ENCODE data around the gene CDK5R2.

CDK5R2 gene

DNA sequence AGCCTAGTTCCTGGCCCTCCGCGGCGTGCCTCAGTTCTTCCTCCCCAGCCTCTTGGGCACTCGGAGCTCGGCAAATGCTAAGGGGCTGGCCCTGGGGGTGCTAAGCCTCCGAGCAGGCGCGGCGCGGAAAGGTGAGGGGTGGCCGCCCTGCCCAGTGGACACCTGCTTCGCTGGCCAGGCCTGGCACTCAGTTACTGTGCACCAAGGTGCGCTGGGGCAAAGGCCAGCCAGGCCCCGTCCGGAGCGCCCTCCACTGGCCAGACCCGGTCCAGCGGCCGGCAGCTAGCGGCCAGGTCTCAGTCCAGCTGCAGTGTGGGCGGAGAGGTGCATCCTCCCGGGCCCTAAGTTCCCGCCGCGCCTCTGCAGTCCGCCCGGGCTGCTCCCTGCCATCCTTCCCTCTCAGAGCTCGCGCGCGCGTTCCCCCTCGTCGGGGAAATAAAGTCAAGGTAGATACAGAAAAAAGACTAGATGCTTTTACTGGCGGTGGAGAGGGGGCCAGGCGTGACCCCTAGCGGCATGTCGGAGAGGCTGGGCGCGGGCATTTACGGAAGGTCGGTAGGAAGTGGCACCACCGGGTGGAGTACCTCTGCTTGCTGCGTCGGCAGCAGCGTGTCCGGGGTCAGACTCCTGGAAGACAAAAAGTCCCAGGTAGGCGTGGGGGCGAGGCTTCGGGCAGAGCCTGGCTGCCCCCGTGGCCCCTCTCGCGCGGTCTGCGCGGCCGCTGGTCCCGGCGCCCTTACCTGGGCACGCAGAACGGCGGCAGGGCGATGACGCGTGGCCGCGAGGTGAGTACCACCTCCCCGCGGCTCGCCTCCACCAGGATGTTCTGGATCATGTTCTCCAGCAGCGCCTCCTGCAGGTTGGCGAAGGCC, 43.2 kb downstream of the CDK5R2 start:
- DNase-seq (ENCODE audit: low read depth) = peak; percentile 15

- no peak for DNase-seq (ENCODE audit: low read depth)
Measured at GRCh38 chr2:219003267-219003634, 43.8 kb downstream of the CDK5R2 start.

DNA sequence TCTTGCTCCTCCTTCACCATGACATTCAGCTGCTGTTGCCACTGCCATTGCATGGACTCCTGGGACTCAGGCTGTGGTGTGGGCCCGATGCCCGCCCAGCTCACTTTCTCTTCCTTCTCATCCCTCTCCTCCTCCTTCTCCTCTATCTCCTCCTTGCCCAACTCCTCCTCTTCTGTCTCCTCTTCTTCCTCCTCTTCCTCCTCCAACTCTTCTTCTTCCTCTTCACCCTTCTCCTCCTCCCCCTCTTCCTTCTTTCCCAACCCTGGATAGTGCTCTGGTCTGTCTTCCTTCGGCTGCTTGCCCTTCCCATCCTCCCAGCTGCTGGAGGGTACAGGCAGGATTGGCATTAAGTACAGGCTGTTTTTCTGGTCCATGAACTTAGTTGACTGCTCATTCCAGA, 44.5 kb downstream of the CDK5R2 start:
- no peak for DNase-seq (ENCODE audit: low read depth)

GRCh38 chr2:219009294-219009693, 49.8 kb downstream of the CDK5R2 start:
- DNase-seq (ENCODE audit: low read depth) = no peak

- DNase-seq (ENCODE audit: low read depth) = no peak
Measured at GRCh38 chr2:219010162-219010756, 50.8 kb downstream of the CDK5R2 start.

GRCh38 chr2:219010873-219011272, 51.4 kb downstream of the CDK5R2 start:
- DNase-seq (ENCODE audit: low read depth) = no peak
